Measurements from ENCODE around the gene PNPLA8.

The PNPLA8 gene

DNA sequence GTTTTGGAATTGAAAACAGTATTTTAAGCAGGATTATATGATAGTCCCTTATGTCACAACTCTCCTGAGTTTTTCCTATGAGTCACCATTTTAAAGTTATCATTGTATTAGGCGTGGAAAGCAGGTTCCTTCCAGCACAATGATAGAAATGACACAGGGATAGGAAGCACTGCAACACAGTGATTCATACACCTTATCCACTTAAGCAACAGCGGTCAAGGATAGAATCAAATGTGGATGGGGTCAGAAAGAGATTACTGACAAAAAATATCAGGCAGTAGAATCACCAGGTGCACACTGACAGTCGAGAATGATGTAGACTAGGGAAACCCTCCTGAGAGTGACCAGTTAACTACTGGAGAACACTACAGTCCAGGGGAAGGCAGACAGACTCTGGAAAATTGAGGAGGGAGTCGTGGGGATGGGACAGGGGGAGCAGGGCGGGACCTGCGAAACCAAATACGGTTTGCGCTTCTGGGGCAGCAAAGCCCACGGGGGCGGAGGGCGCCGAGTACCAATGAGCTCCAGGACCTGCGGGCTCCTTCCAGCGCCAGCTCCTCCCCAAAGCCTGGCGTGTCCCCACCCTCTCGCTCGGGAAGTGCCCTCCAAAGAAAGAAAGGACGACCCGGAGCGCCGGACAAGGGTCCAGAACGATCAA lies 479 bp downstream of the PNPLA8 start:
- H3K9me2 ChIP-seq (replicated peaks; ENCODE audit: insufficient read depth, low read length): no peaks in the 10 kb centered on the region
- H3K36me3 ChIP-seq (replicated peaks; ENCODE audit: insufficient read depth, low read length): no peaks in the 10 kb centered on the region
- H3K9me3 ChIP-seq (replicated peaks; ENCODE audit: insufficient read depth, low read length): no peaks in the 10 kb centered on the region
- H3K79me2 ChIP-seq (ENCODE audit: low read length): peaks cover 44% of the 10 kb centered on the region
- no peak for TF ChIP-seq CTCF (IDR thresholded peaks at IDR 0.05; ENCODE audit: low read length)
- peak overlapping the region; percentile 72 for H3K9ac ChIP-seq (ENCODE audit: low read length)
- peak overlapping the region; percentile 74 for H3K4me3 ChIP-seq (ENCODE audit: low read length)
- H3K27me3 ChIP-seq (replicated peaks; ENCODE audit: insufficient read depth, low read length): no peaks in the 10 kb centered on the region
- peak overlapping the region; percentile 76 for H3K4me2 ChIP-seq (ENCODE audit: low read depth, low read length)
- peak overlapping the region; percentile 62 for H2AFZ ChIP-seq (ENCODE audit: low read length)
- peaks cover 18% of the 10 kb centered on the region for H3K4me1 ChIP-seq (ENCODE audit: low read length)
- H4K20me1 ChIP-seq (ENCODE audit: insufficient read depth, low read length): no peaks in the 10 kb centered on the region
- H3F3A ChIP-seq (ENCODE audit: insufficient read depth, low read length): peaks cover 13% of the 10 kb centered on the region
- peak overlapping the region; percentile 87 for H3K27ac ChIP-seq (ENCODE audit: low read length)
- peak; percentile 52 for DNase-seq

DNA sequence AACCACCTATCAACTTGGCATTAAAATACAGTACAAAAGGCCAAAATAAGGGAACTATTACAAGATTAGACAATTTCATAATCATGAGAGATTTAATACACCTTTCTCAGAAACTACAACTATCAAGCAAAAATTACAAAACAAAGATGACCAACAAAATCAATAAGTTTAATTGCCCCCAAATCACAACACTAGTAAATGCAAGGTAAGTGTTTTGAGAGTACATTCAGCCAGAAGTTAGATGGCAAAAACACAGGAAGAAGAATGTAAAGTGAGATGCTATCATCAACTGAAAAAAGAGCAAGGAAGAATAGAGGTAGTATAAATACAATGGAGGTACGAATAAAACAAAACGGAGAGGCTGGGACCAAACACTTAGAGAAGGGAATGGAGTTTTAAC lies 3.2 kb downstream of the PNPLA8 start:
- no peak overlapping the region for H3K9ac ChIP-seq (ENCODE audit: low read length)
- peaks cover 51% of the 10 kb centered on the region for H3K79me2 ChIP-seq (ENCODE audit: low read length)
- H3K27me3 ChIP-seq (replicated peaks; ENCODE audit: insufficient read depth, low read length): no peaks in the 10 kb centered on the region
- TF ChIP-seq EZH2 (optimal IDR thresholded peaks at IDR 0.05; ENCODE audit: low read depth, low read length) (no peak), EZH2phosphoT487 (IDR thresholded peaks at IDR 0.05; ENCODE audit: low read length) (no peak), CTCF (IDR thresholded peaks at IDR 0.05; ENCODE audit: low read length) (no peak)
- no peaks in the 10 kb centered on the region for H3K9me3 ChIP-seq (replicated peaks; ENCODE audit: insufficient read depth, low read length)
- H3K36me3 ChIP-seq (replicated peaks; ENCODE audit: insufficient read depth, low read length): no peaks in the 10 kb centered on the region
- peaks cover 11% of the 10 kb centered on the region for H3K4me1 ChIP-seq (ENCODE audit: low read length)
- H3F3A ChIP-seq (ENCODE audit: insufficient read depth, low read length): peaks cover 13% of the 10 kb centered on the region
- H4K20me1 ChIP-seq (ENCODE audit: insufficient read depth, low read length): no peaks in the 10 kb centered on the region
- DNase-seq: no peak
- H3K9me2 ChIP-seq (replicated peaks; ENCODE audit: insufficient read depth, low read length): no peaks in the 10 kb centered on the region
- no peak overlapping the region for H3K27ac ChIP-seq (ENCODE audit: low read length)
- no peak overlapping the region for H3K4me2 ChIP-seq (ENCODE audit: low read depth, low read length)
- H3K4me3 ChIP-seq (ENCODE audit: low read length): no peak overlapping the region
- no peak overlapping the region for H2AFZ ChIP-seq (ENCODE audit: low read length)

- no peak overlapping the region for H3K9ac ChIP-seq (ENCODE audit: low read length)
- DNase-seq: no peak
- H4K20me1 ChIP-seq (ENCODE audit: insufficient read depth, low read length): no peaks in the 10 kb centered on the region
- no peaks in the 10 kb centered on the region for H3F3A ChIP-seq (ENCODE audit: insufficient read depth, low read length)
- H3K36me3 ChIP-seq (replicated peaks; ENCODE audit: insufficient read depth, low read length): no peaks in the 10 kb centered on the region; the same call in 1 of the 2 replicates
- no peaks in the 10 kb centered on the region for H3K9me3 ChIP-seq (replicated peaks; ENCODE audit: insufficient read depth, low read length)
- TF ChIP-seq EZH2 (optimal IDR thresholded peaks at IDR 0.05; ENCODE audit: low read depth, low read length) (no peak), CTCF (IDR thresholded peaks at IDR 0.05; ENCODE audit: low read length) (no peak), EZH2phosphoT487 (IDR thresholded peaks at IDR 0.05; ENCODE audit: low read length) (no peak)
- H3K27me3 ChIP-seq (replicated peaks; ENCODE audit: insufficient read depth, low read length): no peaks in the 10 kb centered on the region
- no peak overlapping the region for H3K4me3 ChIP-seq (ENCODE audit: low read length)
- no peak overlapping the region for H2AFZ ChIP-seq (ENCODE audit: low read length)
- no peak overlapping the region for H3K27ac ChIP-seq (ENCODE audit: low read length)
- H3K4me1 ChIP-seq (ENCODE audit: low read length): no peaks in the 10 kb centered on the region
- H3K4me2 ChIP-seq (ENCODE audit: low read depth, low read length): no peak overlapping the region
- peaks cover 30% of the 10 kb centered on the region for H3K79me2 ChIP-seq (ENCODE audit: low read length)
- H3K9me2 ChIP-seq (replicated peaks; ENCODE audit: insufficient read depth, low read length): no peaks in the 10 kb centered on the region
Measured at GRCh38 chr7:108517951-108518350, 8.0 kb downstream of the PNPLA8 start.

All from MM.1S (cell line).